ENCODE results near the gene WDR7. TPM values are rescaled to one million over a fixed set of nuclear protein-coding genes. Genes with fewer than 3 reads are reported as not detected.

Gene WDR7
- total RNA-seq, 1 experiment from 2014 or later = 7.8 TPM

DNA sequence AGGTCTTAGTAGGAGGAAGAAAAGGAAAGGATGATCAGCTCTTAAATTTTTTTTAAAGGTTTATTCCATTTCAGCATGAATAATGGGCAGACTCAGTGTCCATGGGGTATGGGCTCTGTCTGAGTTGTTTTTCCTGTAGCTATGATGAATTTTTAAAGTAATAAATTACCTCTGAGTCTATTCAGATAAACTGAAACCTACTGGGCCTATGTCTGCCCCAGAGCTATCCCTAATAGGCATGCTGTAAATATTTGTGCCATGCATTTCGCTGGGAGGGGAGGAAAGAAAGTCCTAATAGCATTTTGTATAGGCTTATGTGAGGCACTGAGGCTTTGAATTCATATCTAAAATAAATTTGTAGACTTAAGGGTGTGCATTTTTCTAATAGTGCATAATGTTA is 285.3 kb downstream of the WDR7 start:
- Mint-ChIP-seq H3K9me3 (ENCODE audit: unreplicated experiment) (no peaks in the 10 kb centered on the region), H3K27me3 (ENCODE audit: insufficient read depth, unreplicated experiment) (no peaks in the 10 kb centered on the region), H3K36me3 (ENCODE audit: insufficient read depth, unreplicated experiment) (no peaks in the 10 kb centered on the region), H3K4me3 (ENCODE audit: unreplicated experiment) (no peak overlapping the region), H3K4me1 (ENCODE audit: low read depth, unreplicated experiment) (no peaks in the 10 kb centered on the region), H3K27ac (ENCODE audit: unreplicated experiment) (no peak overlapping the region)
- Histone ChIP-seq H3K4me3 (ENCODE audit: low read depth, low read length) (no peak overlapping the region), H3K36me3 (ENCODE audit: control insufficient read depth, insufficient read depth, low read length) (no peaks in the 10 kb centered on the region), H3K27me3 (replicated peaks; ENCODE audit: control insufficient read depth, insufficient read depth, low read length) (no peaks in the 10 kb centered on the region), H3K9me3 (no peaks in the 10 kb centered on the region), H3K4me1 (no peaks in the 10 kb centered on the region)
- DNase-seq = no peak
- CTCF ChIA-PET = interaction anchor here (0.6 kb wide), 1 partner anchor 1475 kb away, joined by 3 read pairs; no protein-coding TSS in a partner anchor
- TF ChIP-seq, protein P1, sequence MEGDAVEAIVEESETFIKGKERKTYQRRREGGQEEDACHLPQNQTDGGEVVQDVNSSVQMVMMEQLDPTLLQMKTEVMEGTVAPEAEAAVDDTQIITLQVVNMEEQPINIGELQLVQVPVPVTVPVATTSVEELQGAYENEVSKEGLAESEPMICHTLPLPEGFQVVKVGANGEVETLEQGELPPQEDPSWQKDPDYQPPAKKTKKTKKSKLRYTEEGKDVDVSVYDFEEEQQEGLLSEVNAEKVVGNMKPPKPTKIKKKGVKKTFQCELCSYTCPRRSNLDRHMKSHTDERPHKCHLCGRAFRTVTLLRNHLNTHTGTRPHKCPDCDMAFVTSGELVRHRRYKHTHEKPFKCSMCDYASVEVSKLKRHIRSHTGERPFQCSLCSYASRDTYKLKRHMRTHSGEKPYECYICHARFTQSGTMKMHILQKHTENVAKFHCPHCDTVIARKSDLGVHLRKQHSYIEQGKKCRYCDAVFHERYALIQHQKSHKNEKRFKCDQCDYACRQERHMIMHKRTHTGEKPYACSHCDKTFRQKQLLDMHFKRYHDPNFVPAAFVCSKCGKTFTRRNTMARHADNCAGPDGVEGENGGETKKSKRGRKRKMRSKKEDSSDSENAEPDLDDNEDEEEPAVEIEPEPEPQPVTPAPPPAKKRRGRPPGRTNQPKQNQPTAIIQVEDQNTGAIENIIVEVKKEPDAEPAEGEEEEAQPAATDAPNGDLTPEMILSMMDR (IDR thresholded peaks at IDR 0.05; ENCODE audit: insufficient read depth in 1 of 2, low read depth in 1 of 2, low read length in 1 of 2, severe bottlenecking in 1 of 2, unreplicated experiment in 1 of 2) = no peak
- intact Hi-C loops (cut with micrococcal nuclease; ENCODE audit: unreplicated experiment) = no loop called here
- no TSS peak for BruUV-seq (replicated peaks)
- POLR2A ChIA-PET = no interaction called here

DNA sequence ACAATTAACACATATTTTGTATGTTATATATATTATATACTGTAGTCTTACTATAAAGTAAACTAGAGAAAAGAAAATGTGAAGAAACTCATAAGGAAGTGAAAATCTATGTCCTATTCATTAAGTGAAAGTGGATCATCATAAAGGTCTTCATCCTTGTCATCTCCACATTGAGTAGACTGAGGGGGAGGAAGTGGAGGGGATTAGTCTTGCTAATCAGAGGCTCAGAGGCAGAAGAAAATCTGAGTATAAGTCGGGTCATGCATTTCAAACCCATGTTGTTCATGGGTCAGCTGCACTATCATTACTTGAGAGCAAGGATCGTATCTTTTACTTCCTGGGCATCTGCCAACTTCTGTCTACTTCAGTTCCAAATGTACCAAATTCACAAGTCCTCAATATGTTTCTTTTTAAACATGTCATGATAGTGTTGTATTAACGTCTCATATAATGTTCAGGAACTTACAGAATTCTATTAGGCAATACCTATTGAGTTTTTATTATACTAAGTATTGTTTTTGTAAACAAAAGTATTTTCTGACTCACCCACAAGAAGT is 286.8 kb downstream of the WDR7 start:
- ChIA-PET CTCF (no interaction called here), POLR2A (no interaction called here)
- H3K4me3 ChIP-seq (ENCODE audit: low read depth, low read length) = no peak overlapping the region
- H3K4me1 ChIP-seq = no peaks in the 10 kb centered on the region
- H3K4me1 Mint-ChIP-seq (ENCODE audit: low read depth, unreplicated experiment) = no peaks in the 10 kb centered on the region
- H3K4me3 Mint-ChIP-seq (ENCODE audit: unreplicated experiment) = no peak overlapping the region
- DNase-seq = no peak
- no peaks in the 10 kb centered on the region for H3K36me3 Mint-ChIP-seq (ENCODE audit: insufficient read depth, unreplicated experiment)
- BruUV-seq (replicated peaks) = no TSS peak
- H3K27me3 ChIP-seq (replicated peaks; ENCODE audit: control insufficient read depth, insufficient read depth, low read length) = no peaks in the 10 kb centered on the region
- intact Hi-C loops (cut with micrococcal nuclease; ENCODE audit: unreplicated experiment) = no loop called here
- TF ChIP-seq, protein P1 (IDR thresholded peaks at IDR 0.05; ENCODE audit: insufficient read depth in 1 of 2, low read depth in 1 of 2, low read length in 1 of 2, severe bottlenecking in 1 of 2, unreplicated experiment in 1 of 2) = no peak
- H3K27ac Mint-ChIP-seq (ENCODE audit: unreplicated experiment) = no peak overlapping the region
- H3K36me3 ChIP-seq (ENCODE audit: control insufficient read depth, insufficient read depth, low read length) = no peaks in the 10 kb centered on the region
- H3K9me3 ChIP-seq = no peaks in the 10 kb centered on the region
- no peaks in the 10 kb centered on the region for H3K9me3 Mint-ChIP-seq (ENCODE audit: unreplicated experiment)
- H3K27me3 Mint-ChIP-seq (ENCODE audit: insufficient read depth, unreplicated experiment) = no peaks in the 10 kb centered on the region

DNA sequence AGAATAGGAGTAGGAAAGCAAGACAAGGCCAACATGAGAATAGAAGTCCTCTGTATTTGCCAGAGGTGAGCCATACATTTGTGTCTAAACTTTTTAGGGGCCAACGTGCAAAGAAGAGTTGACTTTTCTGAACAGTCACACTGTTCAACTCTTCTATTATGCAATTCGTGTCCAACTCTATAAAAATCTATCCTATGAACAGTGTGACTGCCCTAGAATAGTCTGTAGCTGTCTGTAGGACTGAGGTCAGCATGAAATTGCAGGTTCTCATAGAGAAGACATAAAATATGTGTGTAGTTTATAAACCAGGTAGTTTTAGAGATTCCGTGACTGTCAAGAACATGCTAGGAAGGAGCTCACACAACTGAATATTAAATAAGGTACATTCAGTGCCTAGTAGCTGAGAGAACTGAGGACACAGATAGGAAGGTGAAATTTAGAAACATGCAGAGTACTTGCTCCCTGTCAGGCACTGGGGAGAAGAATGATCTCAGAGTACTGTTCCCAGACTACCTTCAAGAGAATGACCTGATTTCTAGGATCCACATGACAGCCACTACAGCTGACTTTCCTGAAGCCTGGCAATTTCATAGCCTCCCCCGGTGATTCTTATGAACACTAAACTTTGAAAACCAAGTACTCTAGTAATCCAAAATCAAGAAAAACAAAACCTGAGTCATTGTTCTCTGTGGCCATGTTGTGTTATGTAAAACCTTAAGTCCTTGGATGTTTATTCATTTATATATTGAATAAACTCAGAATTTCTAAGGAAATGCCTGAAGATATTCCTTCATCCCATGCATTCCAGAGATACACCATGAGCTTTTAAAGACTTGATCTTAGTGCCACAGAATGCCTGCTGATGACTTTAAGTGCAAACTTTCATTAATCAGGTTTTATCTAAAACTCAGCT is 294.3 kb downstream of the WDR7 start:
- Histone ChIP-seq H3K4me3 (ENCODE audit: low read depth, low read length) (no peak overlapping the region), H3K27me3 (replicated peaks; ENCODE audit: control insufficient read depth, insufficient read depth, low read length) (no peaks in the 10 kb centered on the region), H3K4me1 (no peaks in the 10 kb centered on the region), H3K9me3 (no peaks in the 10 kb centered on the region), H3K36me3 (ENCODE audit: control insufficient read depth, insufficient read depth, low read length) (no peaks in the 10 kb centered on the region)
- CTCF ChIA-PET = no interaction called here
- Mint-ChIP-seq H3K27ac (ENCODE audit: unreplicated experiment) (no peak overlapping the region), H3K4me1 (ENCODE audit: low read depth, unreplicated experiment) (no peaks in the 10 kb centered on the region), H3K9me3 (ENCODE audit: unreplicated experiment) (no peaks in the 10 kb centered on the region), H3K36me3 (ENCODE audit: insufficient read depth, unreplicated experiment) (no peaks in the 10 kb centered on the region), H3K4me3 (ENCODE audit: unreplicated experiment) (no peak overlapping the region), H3K27me3 (ENCODE audit: insufficient read depth, unreplicated experiment) (no peaks in the 10 kb centered on the region)
- POLR2A ChIA-PET = no interaction called here
- no TSS peak for BruUV-seq (replicated peaks)
- intact Hi-C loops (cut with micrococcal nuclease; ENCODE audit: unreplicated experiment) = no loop called here
- DNase-seq = no peak
- TF ChIP-seq, protein P1 (IDR thresholded peaks at IDR 0.05; ENCODE audit: insufficient read depth in 1 of 2, low read depth in 1 of 2, low read length in 1 of 2, severe bottlenecking in 1 of 2, unreplicated experiment in 1 of 2) = no peak
